Lower leg skin (tissue), 3 donors: ENCODE results near the gene C1QC.

Source experiments
- POLR2A ChIP-seq, 2 donors: fragments of 450-650 bp; IDR thresholded peaks; one replicate each; pipeline ENCODE4 v1.6.1; 2016 to 2017; ENCODE audit warnings: antibody characterized with exemption in 2 of 2, mild to moderate bottlenecking in 1 of 2, moderate library complexity in 1 of 2
- TF ChIP-seq, protein P1 (sequence below), 3 donors: fragments of 450-650 bp; IDR thresholded peaks; one replicate each; pipeline ENCODE4 v1.5.1; 2016; ENCODE audit warnings: antibody characterized with exemption in 3 of 3, mild to moderate bottlenecking in 3 of 3, moderate library complexity in 2 of 3

DNA sequence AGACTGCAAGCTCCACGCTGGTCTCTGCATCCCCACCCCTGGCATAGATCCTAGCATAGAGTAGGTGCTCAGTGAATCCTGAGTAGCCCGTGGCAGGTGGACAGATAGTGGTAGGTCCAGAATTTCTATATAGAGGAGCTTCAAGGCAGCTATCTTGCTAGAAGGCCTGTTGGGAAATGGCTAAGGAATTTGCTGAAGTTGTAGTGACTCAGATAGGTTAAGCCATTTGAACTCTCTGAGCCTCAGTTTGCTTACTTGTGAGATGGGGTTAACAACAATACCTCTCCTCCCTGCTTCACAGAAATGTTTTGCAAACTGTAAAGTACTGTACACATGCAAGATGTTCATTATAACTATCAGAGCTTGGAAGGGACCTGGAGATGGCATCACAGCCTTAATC lies 43.8 kb downstream of the C1QC start:
- TF ChIP-seq POLR2A (IDR thresholded peaks at IDR 0.05): no peak
- TF ChIP-seq, protein P1, sequence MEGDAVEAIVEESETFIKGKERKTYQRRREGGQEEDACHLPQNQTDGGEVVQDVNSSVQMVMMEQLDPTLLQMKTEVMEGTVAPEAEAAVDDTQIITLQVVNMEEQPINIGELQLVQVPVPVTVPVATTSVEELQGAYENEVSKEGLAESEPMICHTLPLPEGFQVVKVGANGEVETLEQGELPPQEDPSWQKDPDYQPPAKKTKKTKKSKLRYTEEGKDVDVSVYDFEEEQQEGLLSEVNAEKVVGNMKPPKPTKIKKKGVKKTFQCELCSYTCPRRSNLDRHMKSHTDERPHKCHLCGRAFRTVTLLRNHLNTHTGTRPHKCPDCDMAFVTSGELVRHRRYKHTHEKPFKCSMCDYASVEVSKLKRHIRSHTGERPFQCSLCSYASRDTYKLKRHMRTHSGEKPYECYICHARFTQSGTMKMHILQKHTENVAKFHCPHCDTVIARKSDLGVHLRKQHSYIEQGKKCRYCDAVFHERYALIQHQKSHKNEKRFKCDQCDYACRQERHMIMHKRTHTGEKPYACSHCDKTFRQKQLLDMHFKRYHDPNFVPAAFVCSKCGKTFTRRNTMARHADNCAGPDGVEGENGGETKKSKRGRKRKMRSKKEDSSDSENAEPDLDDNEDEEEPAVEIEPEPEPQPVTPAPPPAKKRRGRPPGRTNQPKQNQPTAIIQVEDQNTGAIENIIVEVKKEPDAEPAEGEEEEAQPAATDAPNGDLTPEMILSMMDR (IDR thresholded peaks at IDR 0.05): no peak
